ENCODE results near the gene DIAPH3.

The DIAPH3 gene

GRCh38 chr13:59680429-59681024 lies 483.2 kb downstream of the DIAPH3 start:
- no peak overlapping the region for H3K27ac ChIP-seq
- CTCF ChIA-PET: interaction anchor here (0.6 to 1.5 kb wide), 4 partner anchors 18 to 736 kb away, joined by 3 to 4 read pairs (median 3); no protein-coding TSS in a partner anchor
- POLR2A ChIA-PET (ENCODE audit: low non-redundant PET): no interaction called here
- peak; percentile 74 for TF ChIP-seq CTCF (conservative IDR thresholded peaks at IDR 0.05; ENCODE audit: low read depth)
- peak; percentile 16 for DNase-seq (ENCODE audit: low spot score)

GRCh38 chr13:59679254-59679653 lies 484.5 kb downstream of the DIAPH3 start:
- H3K27ac ChIP-seq: no peak overlapping the region
- POLR2A ChIA-PET (ENCODE audit: low non-redundant PET): no interaction called here
- CTCF ChIA-PET: interaction anchor here (0.6 to 0.7 kb wide), 3 partner anchors 33 to 474 kb away, joined by 3 to 5 read pairs (median 4); no protein-coding TSS in a partner anchor

GRCh38 chr13:59677966-59678814 lies 485.5 kb downstream of the DIAPH3 start:
- 0 out of 2 replicates have a peak, but pooled peaks have one; percentile 6 for TF ChIP-seq CTCF (conservative IDR thresholded peaks at IDR 0.05; ENCODE audit: low read depth)
- H3K27ac ChIP-seq: no peak overlapping the region
- POLR2A ChIA-PET (ENCODE audit: low non-redundant PET): no interaction called here
- CTCF ChIA-PET: no interaction called here
- DNase-seq (ENCODE audit: low spot score): peak; percentile 5

More at GRCh38 chr13:59679254-59679653, 484.5 kb downstream of the DIAPH3 start:
- no peak for DNase-seq (ENCODE audit: low spot score)
- TF ChIP-seq CTCF (conservative IDR thresholded peaks at IDR 0.05; ENCODE audit: low read depth): no peak

GRCh38 chr13:59677430-59677829 lies 486.3 kb downstream of the DIAPH3 start:
- ChIA-PET POLR2A (ENCODE audit: low non-redundant PET) (no interaction called here), CTCF (no interaction called here)
- DNase-seq (ENCODE audit: low spot score): no peak
- no peak for TF ChIP-seq CTCF (conservative IDR thresholded peaks at IDR 0.05; ENCODE audit: low read depth)
- no peak overlapping the region for H3K27ac ChIP-seq

GRCh38 chr13:59674616-59675015 lies 489.1 kb downstream of the DIAPH3 start:
- H3K27ac ChIP-seq: no peak overlapping the region
- TF ChIP-seq CTCF (conservative IDR thresholded peaks at IDR 0.05; ENCODE audit: low read depth): no peak
- DNase-seq (ENCODE audit: low spot score): no peak
- CTCF ChIA-PET: interaction anchor here (0.5 to 0.6 kb wide), 2 partner anchors 615 to 655 kb away, joined by 3 read pairs; no protein-coding TSS in a partner anchor
- POLR2A ChIA-PET (ENCODE audit: low non-redundant PET): no interaction called here

GRCh38 chr13:59673286-59673685 lies 490.4 kb downstream of the DIAPH3 start:
- no peak for DNase-seq (ENCODE audit: low spot score)
- no peak for TF ChIP-seq CTCF (conservative IDR thresholded peaks at IDR 0.05; ENCODE audit: low read depth)
- ChIA-PET POLR2A (ENCODE audit: low non-redundant PET) (no interaction called here), CTCF (no interaction called here)
- H3K27ac ChIP-seq: no peak overlapping the region

Data from RWPE1 (cell line).